NCI-H1436 (cell line): ENCODE measurements around the gene USP19.

Experiments used
- DNase-seq: peaks from one replicate; lab custom pipeline; 2025; lab: John Stamatoyannopoulos, UW

USP19 gene

GRCh38 chr3:49134471-49135265 lies 14.0 kb upstream of the USP19 start:
- DNase-seq = no peak

- DNase-seq = peak; percentile 34
Measured at GRCh38 chr3:49133226-49133951, 12.8 kb upstream of the USP19 start.

- no peak for DNase-seq
Measured at GRCh38 chr3:49132437-49133225, 12.0 kb upstream of the USP19 start, which contains the start of gene LAMB2. TSS of gene LAMB2 (minus strand) at chr3:49133050. CDS start at chr3:49132867, 183 bp downstream.

- no peak for DNase-seq
Measured at GRCh38 chr3:49132073-49132436, 11.4 kb upstream of the USP19 start.

GRCh38 chr3:49131576-49131975 lies 11.0 kb upstream of the USP19 start:
- DNase-seq = no peak

GRCh38 chr3:49131040-49131439 lies 10.4 kb upstream of the USP19 start:
- DNase-seq = no peak

- no peak for DNase-seq
Measured at GRCh38 chr3:49124991-49125670, 4.5 kb upstream of the USP19 start.

GRCh38 chr3:49124203-49124602 lies 3.6 kb upstream of the USP19 start:
- no peak for DNase-seq

GRCh38 chr3:49123687-49124086 lies 3.1 kb upstream of the USP19 start:
- DNase-seq = no peak

GRCh38 chr3:49122886-49123545 lies 2.4 kb upstream of the USP19 start:
- no peak for DNase-seq

GRCh38 chr3:49122451-49122850 lies 1.8 kb upstream of the USP19 start:
- DNase-seq = no peak

GRCh38 chr3:49122022-49122421 lies 1.4 kb upstream of the USP19 start:
- DNase-seq = no peak

GRCh38 chr3:49121132-49121736 lies 611 bp upstream of the USP19 start:
- DNase-seq = no peak

GRCh38 chr3:49120096-49120437 lies 556 bp downstream of the USP19 start:
- no peak for DNase-seq

GRCh38 chr3:49119439-49119838 lies 1.2 kb downstream of the USP19 start:
- no peak for DNase-seq

GRCh38 chr3:49119036-49119435 lies 1.6 kb downstream of the USP19 start:
- no peak for DNase-seq

GRCh38 chr3:49112262-49112661 lies 8.4 kb downstream of the USP19 start:
- no peak for DNase-seq

GRCh38 chr3:49111347-49111746 lies 9.3 kb downstream of the USP19 start:
- DNase-seq = no peak

- DNase-seq = no peak
Measured at GRCh38 chr3:49110780-49111179, 9.8 kb downstream of the USP19 start.

GRCh38 chr3:49108346-49108745 lies 12.3 kb downstream of the USP19 start:
- DNase-seq = no peak
